OCI-LY3 (cell line): Measurements from ENCODE around the gene UCP2.
"Not testable (repeated sequence)": the region's sequence is repeated elsewhere in the genome, so short reads cannot be mapped to it uniquely, and the experiment has no call there.

Experiments used
- CTCF ChIP-seq: fragments of 200-600, 300-600 bp; sonication (generic); IDR thresholded peaks from 2 replicates; pipeline ENCODE4 v1.5.1; 2014; ENCODE audit warnings: antibody characterized with exemption, low read length, low read depth
- EZH2phosphoT487 ChIP-seq: fragments of 200-600 bp; shearing (Covaris generic); IDR thresholded peaks from 2 replicates; pipeline ENCODE4 v1.6.1; 2018; ENCODE audit warnings: antibody characterized with exemption, mixed run types, low read depth

GRCh38 chr11:73936047-73936446 lies 46.6 kb downstream of the UCP2 start:
- not testable (repeated sequence) for TF ChIP-seq CTCF, EZH2phosphoT487
